ENCODE results near the gene GRB2. TPM values are rescaled to one million over a fixed set of nuclear protein-coding genes. Genes with fewer than 3 reads are reported as not detected.
"Not testable (repeated sequence)": the region's sequence is repeated elsewhere in the genome, so short reads cannot be mapped to it uniquely, and the experiment has no call there.

The GRB2 gene
- polyA plus RNA-seq, 2 of the 4 experiments (the other 2 are of a cell fraction) = 91.4 to 91.9 TPM

DNA sequence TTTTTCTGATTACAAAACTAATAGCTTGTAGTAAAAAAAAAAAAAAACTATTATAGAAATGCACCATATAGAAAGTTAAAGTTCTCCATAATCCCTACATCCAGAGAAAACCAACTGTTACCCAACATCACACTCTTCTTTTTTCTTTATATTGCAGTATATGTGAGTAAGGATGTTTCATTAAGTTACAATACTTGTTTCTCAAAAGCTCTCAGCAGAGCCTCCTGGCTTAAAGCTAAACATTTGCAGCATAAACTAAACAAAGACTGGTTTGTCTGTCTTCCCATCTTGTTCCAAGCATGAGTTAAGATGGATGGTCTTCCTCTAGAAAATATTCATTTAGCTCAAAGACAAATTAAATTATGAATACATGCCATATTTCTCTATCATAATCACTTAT, 25.2 kb downstream of the GRB2 start:
- ChIA-PET POLR2A (interaction anchor here (1.2 kb wide), 1 partner anchor 14 kb away, joined by 7 read pairs; no protein-coding TSS in a partner anchor), CTCF (interaction anchor here (0.6 to 4.6 kb wide), 14 partner anchors 11 to 110 kb away, joined by 3 to 15 read pairs (median 4); partner anchors contain the start of gene MIF4GD)
- Histone ChIP-seq H3K4me1 (peaks cover 24% of the 10 kb centered on the region), H3K4me3 (no peak overlapping the region), H3K27ac (no peak overlapping the region), H3K4me2 (no peak overlapping the region), H3K9me3 (no peaks in the 10 kb centered on the region)
- DNase-seq (ENCODE audit: low read depth in 1 of 2, low spot score in 1 of 2) (no peak), ATAC-seq (no peak), FAIRE-seq (no peak)
- TF ChIP-seq, protein P1, sequence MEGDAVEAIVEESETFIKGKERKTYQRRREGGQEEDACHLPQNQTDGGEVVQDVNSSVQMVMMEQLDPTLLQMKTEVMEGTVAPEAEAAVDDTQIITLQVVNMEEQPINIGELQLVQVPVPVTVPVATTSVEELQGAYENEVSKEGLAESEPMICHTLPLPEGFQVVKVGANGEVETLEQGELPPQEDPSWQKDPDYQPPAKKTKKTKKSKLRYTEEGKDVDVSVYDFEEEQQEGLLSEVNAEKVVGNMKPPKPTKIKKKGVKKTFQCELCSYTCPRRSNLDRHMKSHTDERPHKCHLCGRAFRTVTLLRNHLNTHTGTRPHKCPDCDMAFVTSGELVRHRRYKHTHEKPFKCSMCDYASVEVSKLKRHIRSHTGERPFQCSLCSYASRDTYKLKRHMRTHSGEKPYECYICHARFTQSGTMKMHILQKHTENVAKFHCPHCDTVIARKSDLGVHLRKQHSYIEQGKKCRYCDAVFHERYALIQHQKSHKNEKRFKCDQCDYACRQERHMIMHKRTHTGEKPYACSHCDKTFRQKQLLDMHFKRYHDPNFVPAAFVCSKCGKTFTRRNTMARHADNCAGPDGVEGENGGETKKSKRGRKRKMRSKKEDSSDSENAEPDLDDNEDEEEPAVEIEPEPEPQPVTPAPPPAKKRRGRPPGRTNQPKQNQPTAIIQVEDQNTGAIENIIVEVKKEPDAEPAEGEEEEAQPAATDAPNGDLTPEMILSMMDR (IDR thresholded peaks at IDR 0.05) = no peak
- TF ChIP-seq RARB (CRISPR knock-in tag; IDR thresholded peaks at IDR 0.05) = no peak
- no peak for TF ChIP-seq TP53 (CRISPR knock-in tag; IDR thresholded peaks at IDR 0.05)
- no peak for TF ChIP-seq SREBF2 (IDR thresholded peaks at IDR 0.05)

DNA sequence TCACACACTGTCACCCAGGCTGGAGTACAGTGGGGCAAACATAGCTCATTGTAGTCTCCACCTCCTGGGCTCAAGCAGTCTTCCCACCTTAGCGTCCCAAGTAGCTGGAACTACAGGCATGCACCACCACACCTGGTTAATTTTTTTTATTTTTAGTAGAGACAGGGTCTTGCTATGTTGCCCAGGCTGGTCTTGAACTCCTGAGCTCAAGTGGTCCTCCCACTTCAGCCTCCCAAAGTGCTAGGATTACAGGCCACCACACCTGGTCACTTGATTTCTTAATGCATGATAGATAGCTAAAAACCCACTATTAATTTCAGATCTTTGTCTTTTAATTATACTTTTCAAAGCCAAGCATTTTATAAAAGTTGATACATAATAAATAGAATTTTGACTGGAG, 26.1 kb downstream of the GRB2 start:
- WGBS (ENCODE audit: missing lambda C conversion rate) = 77% methylated on average over 1 of the region's 1 CpG

DNA sequence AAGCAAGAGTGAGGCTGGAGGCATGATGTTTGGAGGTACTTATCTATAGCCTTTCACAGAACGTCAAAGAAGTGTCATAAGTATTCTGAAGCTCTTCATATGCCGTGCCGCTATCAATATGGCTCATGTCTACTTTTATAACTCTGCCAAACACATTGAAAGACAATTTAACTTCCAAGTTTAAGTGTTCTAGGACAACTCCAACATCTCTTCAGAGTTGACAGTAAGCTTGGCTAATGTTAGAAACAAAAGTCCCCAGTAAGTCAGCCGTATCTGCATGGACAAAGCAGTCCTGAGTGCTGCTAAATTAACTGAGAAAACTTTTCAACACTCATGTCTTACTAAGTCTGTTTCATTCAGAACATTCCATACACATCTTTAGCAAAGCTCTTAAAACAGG, 32.2 kb downstream of the GRB2 start:
- ATAC-seq (no peak), DNase-seq (ENCODE audit: low read depth in 1 of 2, low spot score in 1 of 2) (no peak), FAIRE-seq (no peak)
- WGBS (ENCODE audit: missing lambda C conversion rate) = 73% methylated on average over 4 of the region's 4 CpGs
- TF ChIP-seq PHF8 (IDR thresholded peaks at IDR 0.05; ENCODE audit: borderline replicate concordance, low read depth) (no peak), CHD2 (IDR thresholded peaks at IDR 0.05; ENCODE audit: low read length, partially characterized antibody) (no peak), POLR2A (IDR thresholded peaks at IDR 0.05; ENCODE audit: low read length) (no peak)
- TF ChIP-seq, protein P2, sequence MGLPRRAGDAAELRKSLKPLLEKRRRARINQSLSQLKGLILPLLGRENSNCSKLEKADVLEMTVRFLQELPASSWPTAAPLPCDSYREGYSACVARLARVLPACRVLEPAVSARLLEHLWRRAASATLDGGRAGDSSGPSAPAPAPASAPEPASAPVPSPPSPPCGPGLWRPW (IDR thresholded peaks at IDR 0.05) = no peak
- Histone ChIP-seq H3K9me3 (no peaks in the 10 kb centered on the region), H3K4me2 (no peak overlapping the region), H3K4me3 (no peak overlapping the region), H3K27ac (no peak overlapping the region), H3K4me1 (peaks cover 6% of the 10 kb centered on the region; the same call in 2 of the 3 replicates)
- POLR2A ChIA-PET = no interaction called here
- CTCF ChIA-PET = interaction anchor here (0.8 to 3.4 kb wide), 9 partner anchors 11 to 50 kb away, joined by 3 to 23 read pairs (median 4); partner anchors contain the start of gene GRB2

More for the DNA sequence above, 26.1 kb downstream of the GRB2 start:
- H3K4me3 ChIP-seq; H3K4me2 ChIP-seq; H3K27ac ChIP-seq; ATAC-seq; FAIRE-seq; DNase-seq (ENCODE audit: low read depth in 1 of 2, low spot score in 1 of 2); H3K9me3 ChIP-seq: not testable (repeated sequence)
- H3K4me1 ChIP-seq = peaks cover 15% of the 10 kb centered on the region
- ChIA-PET POLR2A (interaction anchor here (1.1 to 1.2 kb wide), 2 partner anchors 15 to 57 kb away, joined by 5 to 7 read pairs; no protein-coding TSS in a partner anchor), CTCF (interaction anchor here (0.9 to 4.6 kb wide), 8 partner anchors 10 to 139 kb away, joined by 3 to 15 read pairs (median 4); partner anchors contain the start of gene MIF4GD)

DNA sequence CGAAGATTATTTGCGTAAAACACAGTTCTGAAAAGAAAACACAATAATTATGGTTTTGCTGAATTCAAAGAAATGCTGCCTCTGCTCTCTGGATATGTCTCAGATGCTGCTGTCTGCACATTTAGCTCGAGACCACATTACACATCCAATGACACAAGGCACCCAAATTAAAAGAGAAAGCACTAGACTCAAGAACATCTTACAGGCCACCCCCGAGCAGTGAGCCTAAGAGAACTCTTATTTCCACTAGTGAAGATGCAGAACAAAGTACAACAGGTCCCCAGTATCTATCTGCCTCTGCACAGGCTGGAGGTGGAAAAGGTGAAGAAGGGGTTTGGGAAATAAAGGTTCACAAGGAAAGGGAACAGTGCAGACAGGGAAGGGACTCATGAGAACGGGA, 33.5 kb downstream of the GRB2 start:
- TF ChIP-seq CBX8 (IDR thresholded peaks at IDR 0.05) = no peak
- TF ChIP-seq RCOR1 (IDR thresholded peaks at IDR 0.05; ENCODE audit: low read depth, low read length) = no peak
- TF ChIP-seq HOXA7 (CRISPR knock-in tag; IDR thresholded peaks at IDR 0.05) = no peak
- TF ChIP-seq, protein P3, sequence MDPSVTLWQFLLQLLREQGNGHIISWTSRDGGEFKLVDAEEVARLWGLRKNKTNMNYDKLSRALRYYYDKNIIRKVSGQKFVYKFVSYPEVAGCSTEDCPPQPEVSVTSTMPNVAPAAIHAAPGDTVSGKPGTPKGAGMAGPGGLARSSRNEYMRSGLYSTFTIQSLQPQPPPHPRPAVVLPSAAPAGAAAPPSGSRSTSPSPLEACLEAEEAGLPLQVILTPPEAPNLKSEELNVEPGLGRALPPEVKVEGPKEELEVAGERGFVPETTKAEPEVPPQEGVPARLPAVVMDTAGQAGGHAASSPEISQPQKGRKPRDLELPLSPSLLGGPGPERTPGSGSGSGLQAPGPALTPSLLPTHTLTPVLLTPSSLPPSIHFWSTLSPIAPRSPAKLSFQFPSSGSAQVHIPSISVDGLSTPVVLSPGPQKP (IDR thresholded peaks at IDR 0.05; ENCODE audit: low read depth, low read length) = no peak
- no peak for TF ChIP-seq HDAC2 (IDR thresholded peaks at IDR 0.05)
- no peak for TF ChIP-seq PHF8 (IDR thresholded peaks at IDR 0.05; ENCODE audit: borderline replicate concordance, low read depth)
- TF ChIP-seq ZC3H11A (IDR thresholded peaks at IDR 0.05) = no peak
- TF ChIP-seq, protein P4, sequence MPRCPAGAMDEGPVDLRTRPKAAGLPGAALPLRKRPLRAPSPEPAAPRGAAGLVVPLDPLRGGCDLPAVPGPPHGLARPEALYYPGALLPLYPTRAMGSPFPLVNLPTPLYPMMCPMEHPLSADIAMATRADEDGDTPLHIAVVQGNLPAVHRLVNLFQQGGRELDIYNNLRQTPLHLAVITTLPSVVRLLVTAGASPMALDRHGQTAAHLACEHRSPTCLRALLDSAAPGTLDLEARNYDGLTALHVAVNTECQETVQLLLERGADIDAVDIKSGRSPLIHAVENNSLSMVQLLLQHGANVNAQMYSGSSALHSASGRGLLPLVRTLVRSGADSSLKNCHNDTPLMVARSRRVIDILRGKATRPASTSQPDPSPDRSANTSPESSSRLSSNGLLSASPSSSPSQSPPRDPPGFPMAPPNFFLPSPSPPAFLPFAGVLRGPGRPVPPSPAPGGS (IDR thresholded peaks at IDR 0.05) = no peak
- TF ChIP-seq NPAS2 (CRISPR knock-in tag; IDR thresholded peaks at IDR 0.05; ENCODE audit: borderline replicate concordance) = no peak
- no peak for TF ChIP-seq RNF2 (IDR thresholded peaks at IDR 0.05; ENCODE audit: borderline replicate concordance, low read depth)
- no peak for TF ChIP-seq JUN (IDR thresholded peaks at IDR 0.05)
- no peak for TF ChIP-seq BHLHE40 (IDR thresholded peaks at IDR 0.05; ENCODE audit: low read depth, low read length)
- TF ChIP-seq TFCP2L1 (CRISPR knock-in tag; IDR thresholded peaks at IDR 0.05) = no peak
- TF ChIP-seq MAFK (IDR thresholded peaks at IDR 0.05; ENCODE audit: partially characterized antibody) = no peak
- TF ChIP-seq KDM5A (IDR thresholded peaks at IDR 0.05) = no peak
- no peak for TF ChIP-seq HOXB13 (CRISPR knock-in tag; IDR thresholded peaks at IDR 0.05; ENCODE audit: low read depth)
- no peak for TF ChIP-seq SREBF2 (IDR thresholded peaks at IDR 0.05)
- TF ChIP-seq, protein P5, sequence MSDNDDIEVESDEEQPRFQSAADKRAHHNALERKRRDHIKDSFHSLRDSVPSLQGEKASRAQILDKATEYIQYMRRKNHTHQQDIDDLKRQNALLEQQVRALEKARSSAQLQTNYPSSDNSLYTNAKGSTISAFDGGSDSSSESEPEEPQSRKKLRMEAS (IDR thresholded peaks at IDR 0.05) = no peak
- TF ChIP-seq, protein P6, sequence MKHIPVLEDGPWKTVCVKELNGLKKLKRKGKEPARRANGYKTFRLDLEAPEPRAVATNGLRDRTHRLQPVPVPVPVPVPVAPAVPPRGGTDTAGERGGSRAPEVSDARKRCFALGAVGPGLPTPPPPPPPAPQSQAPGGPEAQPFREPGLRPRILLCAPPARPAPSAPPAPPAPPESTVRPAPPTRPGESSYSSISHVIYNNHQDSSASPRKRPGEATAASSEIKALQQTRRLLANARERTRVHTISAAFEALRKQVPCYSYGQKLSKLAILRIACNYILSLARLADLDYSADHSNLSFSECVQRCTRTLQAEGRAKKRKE (CRISPR knock-in tag; IDR thresholded peaks at IDR 0.05; ENCODE audit: low read depth) = no peak
- TF ChIP-seq KDM1A (IDR thresholded peaks at IDR 0.05; ENCODE audit: low read depth) = no peak
- Histone ChIP-seq H3K4me2 (no peak overlapping the region), H3K9me3 (no peaks in the 10 kb centered on the region), H3K4me3 (no peak overlapping the region), H3K27ac (no peak overlapping the region), H3K4me1 (peaks cover 19% of the 10 kb centered on the region)
- 89% methylated on average over 5 of the region's 5 CpGs for WGBS (ENCODE audit: missing lambda C conversion rate)
- FAIRE-seq = no peak
- no peak for ATAC-seq
- ChIA-PET POLR2A (no interaction called here), CTCF (interaction anchor here (0.7 to 2.9 kb wide), 6 partner anchors 10 to 50 kb away, joined by 3 to 10 read pairs (median 4); no protein-coding TSS in a partner anchor)
- DNase-seq (ENCODE audit: low read depth in 1 of 2, low spot score in 1 of 2) = no peak
